HG02642 (cell line): ENCODE measurements around the gene DLX4.

Experiments
- ATAC-seq: cut with Tn5 transposase; IDR thresholded peaks from one replicate; pipeline ENCODE4 v1.9.1; 2021; ENCODE audit warnings: mild to moderate bottlenecking; ENCODE audit not compliant: unreplicated experiment, poor library complexity

The DLX4 gene

DNA sequence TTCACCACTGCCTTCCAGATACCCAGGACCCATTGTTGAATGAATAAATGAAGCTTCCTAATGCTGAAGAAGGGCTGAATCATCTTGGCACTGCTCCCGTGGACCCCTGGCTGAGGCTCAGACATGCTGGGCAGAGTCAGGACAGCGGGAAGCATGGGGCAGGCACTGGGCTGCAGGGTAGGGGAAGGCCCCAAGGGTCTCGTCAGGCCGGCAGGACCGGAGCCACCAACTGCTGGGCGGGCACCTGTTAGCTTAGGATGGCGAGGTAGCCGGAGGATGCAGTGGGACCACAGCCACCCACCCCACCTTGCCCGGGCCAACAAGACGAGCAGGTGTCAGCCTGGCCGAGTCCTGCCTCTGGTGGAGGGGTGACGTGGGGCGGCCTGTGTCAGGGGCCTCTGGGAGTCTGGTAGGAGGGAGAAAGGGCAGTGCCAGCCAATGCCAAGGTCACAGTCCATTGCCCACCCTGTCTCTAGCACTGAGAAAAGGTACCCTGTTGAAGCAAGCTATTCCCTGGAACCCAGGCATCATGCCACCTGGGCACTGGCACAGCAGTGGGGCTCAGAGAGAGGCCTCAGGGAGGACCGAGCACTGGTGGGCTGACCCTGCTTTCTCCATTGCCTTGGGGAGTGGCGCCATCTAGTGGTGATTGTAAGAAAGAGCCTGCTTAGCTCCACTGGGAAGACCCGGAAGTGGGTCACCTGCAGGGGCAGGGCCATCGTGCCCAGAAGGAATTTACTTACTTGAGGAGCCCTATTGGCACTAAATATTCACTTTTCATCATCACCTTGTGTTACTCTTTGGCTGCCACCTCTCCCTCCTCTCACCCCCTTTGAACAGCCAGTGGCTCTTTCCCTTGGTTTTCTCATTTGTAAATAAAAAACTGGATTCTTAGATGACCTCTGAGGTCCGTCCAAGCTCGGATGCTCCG, 29.0 kb downstream of the DLX4 start:
- ATAC-seq: peak; percentile 79

DNA sequence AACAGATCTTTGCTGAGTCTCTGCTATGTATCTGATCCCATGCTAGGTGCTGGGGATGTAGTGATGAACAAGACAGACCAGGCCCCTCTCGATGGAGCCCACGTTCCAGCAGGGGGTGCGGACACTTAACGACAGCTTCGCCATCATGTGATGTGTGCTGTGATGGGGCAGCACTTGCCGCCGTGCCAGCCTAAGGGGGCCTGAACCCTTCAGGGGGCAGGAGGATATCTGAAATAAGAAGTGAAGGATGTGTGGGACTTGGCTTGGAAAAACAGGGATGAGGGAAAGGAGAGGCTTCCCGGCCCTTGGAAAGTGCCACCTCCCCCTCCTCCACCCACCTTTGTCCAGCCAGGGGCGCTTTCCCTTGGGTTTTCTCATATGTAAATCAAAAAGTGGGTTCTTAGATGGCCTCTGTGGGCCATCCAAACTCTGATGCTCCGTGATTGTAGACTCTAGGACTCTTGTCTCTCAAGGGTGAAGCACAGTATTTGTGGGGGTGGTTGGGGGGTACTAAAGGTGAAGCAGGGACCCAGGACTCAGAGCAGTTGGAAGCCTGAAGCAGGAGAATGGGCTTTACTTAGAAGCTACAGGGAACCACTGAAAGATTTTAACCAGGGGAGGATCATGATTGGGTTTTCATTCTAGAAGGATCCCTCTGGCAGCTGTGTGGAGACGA, 30.0 kb downstream of the DLX4 start:
- no peak for ATAC-seq

DNA sequence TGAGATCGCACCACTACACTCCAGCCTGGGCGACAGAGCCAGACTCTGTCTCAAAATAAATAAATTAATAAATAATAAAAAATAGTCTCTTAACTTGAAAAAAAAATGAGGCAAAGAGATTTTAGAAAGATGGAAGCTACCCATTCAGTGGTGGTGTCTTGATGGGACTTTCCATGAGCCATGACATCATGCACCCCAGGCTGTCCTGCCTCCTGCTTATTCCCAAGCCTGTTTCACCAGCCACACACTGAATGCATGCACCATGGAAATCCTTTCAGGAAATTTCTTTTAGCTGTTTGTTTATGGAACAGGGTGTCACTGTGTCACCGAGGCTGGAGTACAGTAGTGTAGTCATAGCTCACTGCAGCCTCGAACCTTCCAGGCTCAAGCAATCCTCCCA, 34.9 kb downstream of the DLX4 start:
- no peak for ATAC-seq

DNA sequence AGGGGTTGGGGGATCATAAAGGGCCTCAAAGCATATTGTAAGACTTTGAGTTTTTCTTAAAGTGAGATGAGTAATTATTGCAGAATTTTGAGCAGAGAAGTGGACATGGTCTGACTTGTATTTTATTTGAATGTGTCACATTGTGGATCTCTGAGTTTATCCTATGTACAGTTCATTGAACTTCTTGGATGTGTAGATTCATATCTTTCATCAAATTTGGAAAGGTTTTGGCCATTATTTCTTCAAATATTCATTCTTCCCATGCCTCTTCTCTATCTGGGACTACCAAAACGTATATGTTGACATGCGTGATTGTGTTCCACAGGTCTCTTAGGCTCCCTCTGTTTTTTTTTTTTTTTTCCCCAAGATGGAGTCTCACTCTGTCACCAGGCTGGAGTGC, 40.3 kb downstream of the DLX4 start:
- no peak for ATAC-seq

GRCh38 chr17:50013079-50013478, 44.1 kb downstream of the DLX4 start:
- ATAC-seq: no peak

- ATAC-seq: no peak
These were observed 45.6 kb downstream of the DLX4 start for GRCh38 chr17:50014471-50015088.

- no peak for ATAC-seq
These were observed 46.2 kb downstream of the DLX4 start for GRCh38 chr17:50015146-50015545.

DNA sequence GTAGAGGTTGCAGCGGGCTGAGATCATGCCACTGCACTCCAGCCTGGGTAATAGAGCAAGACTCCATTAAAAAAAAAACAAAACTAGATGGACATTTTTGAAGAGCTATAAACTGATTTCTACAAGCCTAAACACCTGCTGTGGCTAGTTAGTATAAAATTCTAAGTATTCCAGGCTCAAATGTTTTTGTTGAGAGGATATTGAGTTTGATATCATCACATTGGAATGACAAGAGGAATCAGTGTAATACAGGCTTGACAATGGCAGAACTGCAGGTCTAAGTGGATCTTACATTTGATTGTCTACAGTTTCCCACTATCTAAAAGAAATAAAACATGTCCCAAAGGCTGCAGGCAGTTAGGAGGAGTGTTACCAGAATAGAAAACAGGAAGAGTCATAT, 49.9 kb downstream of the DLX4 start:
- ATAC-seq: no peak

DNA sequence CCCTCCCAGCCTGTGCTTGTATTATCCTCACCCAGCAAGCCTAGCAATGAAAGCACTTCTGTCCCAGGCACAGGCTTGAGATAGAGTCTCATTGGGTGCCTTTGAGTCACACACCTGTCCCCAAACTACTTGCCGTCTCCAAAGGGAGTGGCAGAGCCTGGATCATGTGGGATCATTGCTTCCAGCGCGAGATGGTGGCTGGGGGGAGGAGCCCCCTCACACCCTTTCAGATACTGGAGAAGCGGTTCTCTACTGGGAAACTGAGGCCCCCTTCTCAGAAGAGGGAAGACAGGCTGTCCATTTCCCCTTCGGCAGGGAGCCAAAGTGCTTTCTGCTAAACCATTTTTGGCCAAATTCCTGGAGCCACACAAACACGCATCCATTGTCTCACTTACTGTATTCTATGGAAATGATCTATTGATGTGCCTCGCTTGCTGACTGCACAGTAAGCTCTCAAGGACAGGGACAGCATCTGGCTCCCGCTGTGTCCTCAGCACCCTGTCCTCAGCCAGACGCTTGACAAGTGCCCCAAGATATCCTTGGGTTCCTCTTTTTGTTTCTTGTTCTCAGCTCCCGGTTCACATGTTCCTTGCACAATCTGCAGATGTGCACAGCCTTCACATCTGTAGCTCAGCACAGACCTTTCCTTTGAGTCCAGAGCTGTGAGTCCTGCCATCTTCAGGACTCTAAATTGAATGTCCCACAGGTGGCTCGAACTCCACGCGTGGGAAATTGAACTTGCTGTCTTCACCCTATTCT, 52.0 kb downstream of the DLX4 start:
- no peak for ATAC-seq

- ATAC-seq: no peak
These were observed 52.8 kb downstream of the DLX4 start for GRCh38 chr17:50021681-50022370.

GRCh38 chr17:50022463-50023130, 53.6 kb downstream of the DLX4 start:
- ATAC-seq: no peak

- ATAC-seq: no peak
These were observed 54.5 kb downstream of the DLX4 start for GRCh38 chr17:50023520-50023919.
